IMR-90 (cell line): ENCODE results near the gene DNASE2. TPM values are rescaled to one million over a fixed set of nuclear protein-coding genes. Genes with fewer than 3 reads are reported as not detected.
"Not testable (repeated sequence)": the region's sequence is repeated elsewhere in the genome, so short reads cannot be mapped to it uniquely, and the experiment has no call there.

Experiments
- ATAC-seq: fragments of 200-7000 bp; cut with Tn5 transposase; 2 replicates; pipeline ENCODE4 v1.9.1; 2020; ENCODE audit warnings: low read depth, mild to moderate bottlenecking, moderate library complexity
- BruUV-seq: library from RNA; stranded (reverse); fragments of 400-500 nt; replicated peaks from 2 replicates; lab custom pipeline; 2021; lab: Mats Ljungman, UMichigan
- CTCF ChIA-PET: fragments of 300-600 bp; formaldehyde crosslinking; extraction: SDS; loops from one replicate; lab custom pipeline; 2021; ENCODE audit warnings: antibody characterized with exemption; lab: Yijun Ruan, JAX
- POLR2A ChIA-PET: fragments of 300-600 bp; sonication (Branson Sonifier 250); formaldehyde crosslinking; loops from one replicate; lab custom pipeline; 2022; ENCODE audit warnings: antibody characterized with exemption; ENCODE audit not compliant: unreplicated experiment; lab: Charles Lee
- DNase-seq: peaks from one replicate; pipeline ENCODE4 v3.0.0; 2013
- H2AFZ ChIP-seq: replicated peaks from 2 replicates; pipeline ENCODE3; 2013; ENCODE audit warnings: low read length, mild to moderate bottlenecking; ENCODE audit not compliant: poor library complexity
- H2AK5ac ChIP-seq: 2 replicates; pipeline ENCODE4 v1.6.1; 2013; ENCODE audit warnings: low read depth, low read length, inconsistent platforms
- H2AK9ac ChIP-seq: replicated peaks from 2 replicates; pipeline ENCODE3; 2013; ENCODE audit warnings: mild to moderate bottlenecking, low read depth, low read length, moderate library complexity; ENCODE audit not compliant: poor library complexity
- H2BK120ac ChIP-seq: 2 replicates; pipeline ENCODE4 v1.6.1; 2013; ENCODE audit warnings: low read depth, low read length, inconsistent platforms
- H2BK15ac ChIP-seq: 3 replicates; pipeline ENCODE4 v1.6.1; 2013; ENCODE audit warnings: low read depth, low read length, inconsistent platforms
- H2BK20ac ChIP-seq: 2 replicates; pipeline ENCODE4 v1.6.1; 2013; ENCODE audit warnings: low read depth, mild to moderate bottlenecking, inconsistent platforms, low read length, moderate library complexity
- H2BK5ac ChIP-seq: 2 replicates; pipeline ENCODE4 v1.6.1; 2013; ENCODE audit warnings: mild to moderate bottlenecking, low read depth, low read length, inconsistent platforms; ENCODE audit not compliant: poor library complexity, severe bottlenecking
- H3K14ac ChIP-seq: replicated peaks from 2 replicates; pipeline ENCODE4 v1.6.1; 2013; ENCODE audit warnings: low read depth, low read length, inconsistent platforms
- H3K18ac ChIP-seq: 2 replicates; pipeline ENCODE4 v1.6.1; 2013; ENCODE audit warnings: low read depth, low read length, control low read depth
- H3K23ac ChIP-seq: 2 replicates; pipeline ENCODE4 v1.6.1; 2013; ENCODE audit warnings: low read depth, low read length, inconsistent platforms
- H3K27ac ChIP-seq: 2 replicates; pipeline ENCODE4 v1.5.1; 2013; ENCODE audit warnings: mild to moderate bottlenecking, control low read depth, low read length; ENCODE audit not compliant: insufficient read depth
- H3K27me3 ChIP-seq: 2 replicates; pipeline ENCODE4 v1.6.1; 2013; ENCODE audit warnings: low read length; ENCODE audit not compliant: control insufficient read depth, insufficient read depth
- H3K36me3 ChIP-seq: 2 replicates; pipeline ENCODE4 v1.6.1; 2013; ENCODE audit warnings: low read length, mixed read lengths; ENCODE audit not compliant: control insufficient read depth, insufficient read depth
- H3K4ac ChIP-seq: 2 replicates; pipeline ENCODE4 v1.6.1; 2013; ENCODE audit warnings: low read depth, low read length, inconsistent platforms
- H3K4me1 ChIP-seq: 2 replicates; pipeline ENCODE4 v1.6.1; 2013; ENCODE audit warnings: low read length, mixed read lengths; ENCODE audit not compliant: control insufficient read depth, insufficient read depth
- H3K4me2 ChIP-seq: 2 replicates; pipeline ENCODE4 v1.6.1; 2013; ENCODE audit warnings: low read depth, mild to moderate bottlenecking, control low read depth, low read length, moderate library complexity
- H3K4me3 ChIP-seq: 2 replicates; pipeline ENCODE4 v1.5.1; 2013; ENCODE audit warnings: low read depth, mild to moderate bottlenecking, control low read depth, low read length, moderate library complexity; ENCODE audit not compliant: insufficient read depth
- H3K56ac ChIP-seq: 2 replicates; pipeline ENCODE4 v1.6.1; 2013; ENCODE audit warnings: low read length, inconsistent platforms; ENCODE audit not compliant: insufficient read depth; ENCODE audit errors: extremely low read depth
- H3K79me1 ChIP-seq, 2 experiments: 2 replicates each; pipeline ENCODE4 v1.6.1; 2013; ENCODE audit warnings: low read length in 2 of 2, inconsistent platforms in 1 of 2, low read depth in 1 of 2
- H3K9ac ChIP-seq: 2 replicates; pipeline ENCODE4 v1.6.1; 2013; ENCODE audit warnings: low read depth, low read length, control low read depth
- H3K9me1 ChIP-seq: 2 replicates; pipeline ENCODE4 v1.6.1; 2013; ENCODE audit warnings: low read length, inconsistent platforms; ENCODE audit not compliant: insufficient read depth
- H3K9me3 ChIP-seq: 2 replicates; pipeline ENCODE4 v1.6.1; 2013; ENCODE audit warnings: low read length; ENCODE audit not compliant: control insufficient read depth, insufficient read depth
- H4K20me1 ChIP-seq: 2 replicates; pipeline ENCODE4 v1.6.1; 2013; ENCODE audit warnings: low read length, inconsistent platforms; ENCODE audit not compliant: insufficient read depth
- H4K5ac ChIP-seq: 2 replicates; pipeline ENCODE4 v1.6.1; 2013; ENCODE audit warnings: mild to moderate bottlenecking, low read depth, low read length, control low read depth
- H4K8ac ChIP-seq, 2 experiments: 2 replicates each; pipeline ENCODE4 v1.6.1; 2013; ENCODE audit warnings: low read depth in 2 of 2, low read length in 2 of 2, control low read depth in 1 of 2, inconsistent platforms in 1 of 2
- H4K91ac ChIP-seq: 2 replicates; pipeline ENCODE4 v1.6.1; 2013; ENCODE audit warnings: low read depth, low read length, inconsistent platforms; ENCODE audit not compliant: insufficient read depth
- WGBS, 2 experiments: methylation state at CpG; one replicate each; pipeline versions ENCODE4 v1.1.5 to v1.1.7; 2013; ENCODE audit warnings: missing lambda C conversion rate in 2 of 2; ENCODE audit not compliant: insufficient read length in 1 of 2; ENCODE audit errors: extremely low coverage in 2 of 2; 5-methylcytosine and 5-hydroxymethylcytosine counted together
- dilution Hi-C: fragments of 300-500 bp; cut with HindIII; formaldehyde crosslinking; loops from one replicate; pipeline ENCODE4 v1.14.3; 2018; ENCODE audit warnings: low sequenced_read_pairs; ENCODE audit not compliant: unreplicated experiment
- in situ Hi-C: fragments of 300-500 bp; cut with MboI; formaldehyde crosslinking; loops from 3 replicates; pipeline ENCODE4 v1.14.3; 2019; ENCODE audit warnings: low sequenced_read_pairs, inconsistent platforms, mixed read lengths
- intact Hi-C: fragments of 100-400 bp; cut with micrococcal nuclease; formaldehyde crosslinking; loops from 2 replicates; pipeline ENCODE4 v1.10.0; 2022
- polyA plus RNA-seq, 3 experiments: library from polyadenylated mRNA; depleted of rRNA; stranded (reverse); fragments of >200 nt; gene quantifications; 2 replicates each; pipeline ENCODE4 v1.2.3, GENCODE V29; 2012; ENCODE audit warnings: low replicate concordance in 1 of 3
- total RNA-seq: library from RNA; depleted of rRNA; stranded (reverse); fragments of >200 nt; gene quantifications from 2 replicates; pipeline ENCODE4 v1.2.3, GENCODE V29; 2012

The DNASE2 gene
- total and polyA plus RNA-seq, 2 of the 4 experiments (the other 2 are of a cell fraction) = 9.5 to 31.1 TPM

DNA sequence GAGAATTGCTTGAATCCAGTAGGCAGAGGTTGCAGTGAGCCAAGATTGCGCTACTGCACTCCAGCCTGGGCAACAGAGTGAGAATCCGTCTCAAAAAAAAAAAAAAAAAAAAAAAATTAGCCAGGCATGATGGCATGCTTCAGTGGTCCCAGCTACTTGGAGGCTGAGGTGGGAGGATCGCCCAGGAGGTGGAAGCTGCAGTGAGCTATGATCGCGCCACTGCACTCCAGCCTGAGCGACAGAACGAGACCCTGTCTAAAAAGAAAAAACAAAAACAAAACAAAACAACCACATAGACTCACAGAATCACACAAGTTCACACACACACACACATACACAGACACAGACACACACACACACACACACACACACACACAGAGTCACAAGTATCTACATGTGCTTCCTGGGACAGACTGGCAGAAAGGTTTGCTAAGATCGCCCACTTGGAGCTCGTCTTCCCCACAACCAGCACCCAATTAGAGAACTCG, 9.1 kb upstream of the DNASE2 start:
- in situ Hi-C loops, H2BK20ac ChIP-seq, H4K91ac ChIP-seq, H3K9me3 ChIP-seq, H3K9ac ChIP-seq, H3K4ac ChIP-seq, H3K4me1 ChIP-seq, H3K9me1 ChIP-seq, H2AK9ac ChIP-seq, H4K8ac ChIP-seq, H3K56ac ChIP-seq, H3K18ac ChIP-seq, BruUV-seq, H2BK5ac ChIP-seq, H3K14ac ChIP-seq, H3K36me3 ChIP-seq, H3K27ac ChIP-seq, H4K20me1 ChIP-seq, POLR2A ChIA-PET, DNase-seq, CTCF ChIA-PET, H4K5ac ChIP-seq, H2AK5ac ChIP-seq, H2BK15ac ChIP-seq, H3K23ac ChIP-seq, ATAC-seq, H2BK120ac ChIP-seq, dilution Hi-C loops: not testable (repeated sequence)
- intact Hi-C loops = loop anchor here (2.0 kb wide), 1 partner anchor 74 kb away; no protein-coding TSS in a partner anchor
- Histone ChIP-seq H3K4me2 (peak overlapping the region; percentile 83), H2AFZ (peak overlapping the region; percentile 98), H3K27me3 (peaks cover 25% of the 10 kb centered on the region), H3K79me1 (peaks cover 10 to 12% of the 10 kb centered on the region in 2 experiments; a peak in 3 of 4 replicates), H3K4me3 (peak overlapping the region; percentile 16)
- WGBS, 2 experiments = 0% methylated on average over 3 of the region's 10 CpGs; no CpG with 5 or more reads in 1 of the 2 experiments
